Peyer's patch (tissue), 4 donors: Measurements from ENCODE around the gene RFFL. TPM values are rescaled to one million over a fixed set of nuclear protein-coding genes. Genes with fewer than 3 reads are reported as not detected.

ENCODE experiments used
- DNase-seq, 3 donors: peaks; one replicate each; pipeline ENCODE4 v3.0.0-alpha.2; 2017 to 2019
- H3K27ac ChIP-seq, 4 donors: fragments of 200-600 bp; sonication (generic); one replicate each; pipeline ENCODE4 v1.5.1; 2016 to 2019
- H3K27me3 ChIP-seq, 2 donors: fragments of 200-600 bp; sonication (generic); one replicate each; pipeline ENCODE4 v1.5.1; 2019
- H3K36me3 ChIP-seq, 3 donors: fragments of 200-600 bp; sonication (generic); one replicate each; pipeline ENCODE4 v1.5.1; 2016 to 2019
- H3K4me1 ChIP-seq, 4 donors: fragments of 200-600 bp; sonication (generic); one replicate each; pipeline ENCODE4 v1.5.1; 2016 to 2019
- H3K4me3 ChIP-seq, 4 donors: fragments of 200-600 bp; sonication (generic); 1 replicate in 3 of 4; 2 replicates in 1 of 4; pipeline ENCODE4 v1.5.1; 2016 to 2019; ENCODE audit warnings: mild to moderate bottlenecking in 1 of 4
- H3K9me3 ChIP-seq, 4 donors: fragments of 200-600 bp; sonication (generic); one replicate each; pipeline ENCODE4 v1.5.1; 2016 to 2019; ENCODE audit warnings: mild to moderate bottlenecking in 1 of 4
- POLR2A ChIP-seq, 2 donors: fragments of 450-650 bp; IDR thresholded peaks; one replicate each; pipeline ENCODE4 v1.5.1; 2017; ENCODE audit warnings: antibody characterized with exemption in 2 of 2, mild to moderate bottlenecking in 2 of 2, moderate library complexity in 2 of 2
- total RNA-seq, 4 donors: library from RNA; depleted of rRNA; stranded (reverse); fragments of >200 nt; gene quantifications; one replicate each; pipeline ENCODE4 v1.1.0, GENCODE V29; 2016
- TF ChIP-seq, protein P1 (sequence below), 6 experiments: fragments of 450-650 bp in 4 of 6; fragments of 200-600 bp in 2 of 6; sonication (generic) in 1 of 6; IDR thresholded peaks; one replicate each; pipeline ENCODE4 v1.5.1; 2017 to 2019; ENCODE audit warnings: antibody characterized with exemption in 6 of 6, mild to moderate bottlenecking in 3 of 6, moderate library complexity in 1 of 6

The RFFL gene
- total RNA-seq, 4 donors from 2014 or later, result 33.0 to 76.7 (median 43.0) TPM

DNA sequence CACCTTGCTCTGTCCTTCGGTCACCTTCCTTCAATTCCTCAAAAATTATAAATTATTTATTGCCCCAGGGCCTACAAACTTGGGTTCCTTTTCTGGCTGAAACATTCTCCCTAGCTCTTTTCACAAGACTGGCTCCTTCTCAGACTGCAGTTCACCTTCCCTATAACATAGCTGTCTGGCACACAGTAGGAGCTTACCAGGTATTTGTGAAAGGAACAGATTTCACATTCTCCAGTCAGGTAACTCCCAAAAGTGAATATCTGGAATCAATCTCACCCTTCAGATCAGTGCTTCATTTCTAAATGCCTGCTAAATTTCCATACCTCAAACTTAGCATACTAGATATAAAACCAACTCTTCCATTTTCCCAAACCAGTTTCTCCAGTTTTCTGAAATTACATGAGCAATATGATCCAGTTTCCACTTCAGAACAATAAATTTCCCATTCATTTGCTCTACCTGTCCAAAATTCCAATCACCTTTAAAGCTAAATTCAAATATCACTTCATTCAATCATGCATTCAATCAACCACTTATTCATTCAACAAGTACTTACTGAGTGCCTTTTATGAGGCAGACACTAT lies 6.1 kb downstream of the RFFL start:
- Histone ChIP-seq H3K4me1 (peaks cover 0 to 5% (median 1%) of the 10 kb centered on the region in 4 donors), H3K9me3 (no peaks in the 10 kb centered on the region), H3K36me3 (peaks cover 0 to 13% (median 0%) of the 10 kb centered on the region in 3 donors), H3K27ac (no peak overlapping the region), H3K27me3 (no peaks in the 10 kb centered on the region), H3K4me3 (no peak overlapping the region)
- TF ChIP-seq POLR2A (IDR thresholded peaks at IDR 0.05), result no peak
- TF ChIP-seq, protein P1, sequence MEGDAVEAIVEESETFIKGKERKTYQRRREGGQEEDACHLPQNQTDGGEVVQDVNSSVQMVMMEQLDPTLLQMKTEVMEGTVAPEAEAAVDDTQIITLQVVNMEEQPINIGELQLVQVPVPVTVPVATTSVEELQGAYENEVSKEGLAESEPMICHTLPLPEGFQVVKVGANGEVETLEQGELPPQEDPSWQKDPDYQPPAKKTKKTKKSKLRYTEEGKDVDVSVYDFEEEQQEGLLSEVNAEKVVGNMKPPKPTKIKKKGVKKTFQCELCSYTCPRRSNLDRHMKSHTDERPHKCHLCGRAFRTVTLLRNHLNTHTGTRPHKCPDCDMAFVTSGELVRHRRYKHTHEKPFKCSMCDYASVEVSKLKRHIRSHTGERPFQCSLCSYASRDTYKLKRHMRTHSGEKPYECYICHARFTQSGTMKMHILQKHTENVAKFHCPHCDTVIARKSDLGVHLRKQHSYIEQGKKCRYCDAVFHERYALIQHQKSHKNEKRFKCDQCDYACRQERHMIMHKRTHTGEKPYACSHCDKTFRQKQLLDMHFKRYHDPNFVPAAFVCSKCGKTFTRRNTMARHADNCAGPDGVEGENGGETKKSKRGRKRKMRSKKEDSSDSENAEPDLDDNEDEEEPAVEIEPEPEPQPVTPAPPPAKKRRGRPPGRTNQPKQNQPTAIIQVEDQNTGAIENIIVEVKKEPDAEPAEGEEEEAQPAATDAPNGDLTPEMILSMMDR (IDR thresholded peaks at IDR 0.05), result no peak
- DNase-seq, result no peak

DNA sequence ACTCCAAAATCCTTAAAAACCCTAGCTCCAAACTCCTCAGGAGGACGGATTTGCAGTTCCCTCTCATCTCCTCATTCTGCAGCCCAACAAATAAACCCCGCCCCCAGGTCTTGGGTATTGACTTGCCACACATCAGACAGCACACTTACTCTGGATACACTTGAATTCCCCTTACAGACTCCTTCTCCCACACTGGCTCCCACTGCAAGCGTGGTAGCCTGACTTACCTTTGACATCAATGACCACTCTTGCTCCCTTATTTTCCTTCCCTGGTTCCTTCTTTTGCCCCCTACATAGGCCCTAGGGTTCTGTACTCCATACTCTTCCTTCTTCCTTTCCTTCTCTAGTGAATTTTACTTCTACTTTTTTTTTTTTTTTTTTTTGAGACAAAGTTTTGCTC lies 7.5 kb downstream of the RFFL start:
- Histone ChIP-seq H3K9me3 (no peaks in the 10 kb centered on the region), H3K27me3 (no peaks in the 10 kb centered on the region), H3K4me1 (peaks cover 4 to 19% (median 10%) of the 10 kb centered on the region in 4 donors), H3K36me3 (peaks cover 0 to 9% (median 0%) of the 10 kb centered on the region in 3 donors), H3K27ac (no peak overlapping the region), H3K4me3 (no peak overlapping the region)
- no peak for TF ChIP-seq POLR2A (IDR thresholded peaks at IDR 0.05)
- TF ChIP-seq, protein P1 (IDR thresholded peaks at IDR 0.05), result no peak
- no peak for DNase-seq

DNA sequence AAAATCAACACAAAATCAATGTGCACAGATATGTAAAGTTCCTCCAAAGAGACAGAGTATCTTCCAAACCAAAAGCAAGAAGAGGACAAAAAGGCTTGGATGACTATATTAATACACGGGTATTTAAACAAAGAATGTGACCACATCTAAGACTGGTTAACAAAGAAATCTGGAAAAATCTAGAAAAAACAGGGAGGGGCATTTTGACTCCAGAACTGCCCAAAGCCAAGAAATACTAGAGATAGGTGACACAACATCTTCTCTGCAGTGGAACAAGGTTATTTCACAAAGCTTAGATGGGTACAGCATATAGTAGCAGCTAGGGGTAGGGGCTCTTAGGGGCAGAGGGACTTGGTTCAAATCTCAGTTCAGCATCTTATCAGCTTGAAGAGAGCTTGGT lies 10.3 kb downstream of the RFFL start:
- DNase-seq, result no peak
- peaks cover 9 to 30% (median 19%) of the 10 kb centered on the region in 4 donors for H3K4me1 ChIP-seq
- no peak overlapping the region for H3K4me3 ChIP-seq
- peak overlapping the region in 1 of 4 donors; percentile 80 for H3K27ac ChIP-seq
- H3K9me3 ChIP-seq, result no peaks in the 10 kb centered on the region
- TF ChIP-seq, protein P1 (IDR thresholded peaks at IDR 0.05), result no peak
- TF ChIP-seq POLR2A (IDR thresholded peaks at IDR 0.05), result no peak
- no peaks in the 10 kb centered on the region for H3K36me3 ChIP-seq
- no peaks in the 10 kb centered on the region for H3K27me3 ChIP-seq

DNA sequence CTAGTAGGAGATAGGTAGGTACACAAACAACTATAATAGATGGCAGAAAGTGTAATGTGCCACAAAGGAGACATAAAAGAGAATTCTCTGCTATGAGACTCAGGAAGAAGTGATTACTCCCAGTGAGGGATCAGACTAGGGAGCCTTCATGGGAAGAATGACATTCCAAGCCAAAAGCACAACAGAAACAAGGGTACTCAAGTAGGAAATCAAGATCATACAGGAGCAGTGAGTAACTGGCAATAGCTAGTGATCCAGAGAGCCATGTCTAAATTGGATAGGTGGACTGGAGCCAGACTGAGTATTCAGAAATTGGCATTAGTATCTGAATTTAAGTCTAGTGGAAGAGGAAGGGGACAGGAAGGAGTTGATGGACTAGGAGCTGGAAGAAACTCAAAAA lies 10.7 kb downstream of the RFFL start:
- Histone ChIP-seq H3K27me3 (no peaks in the 10 kb centered on the region), H3K36me3 (no peaks in the 10 kb centered on the region), H3K27ac (peak overlapping the region; percentile 6 to 80 (median 64)), H3K9me3 (no peaks in the 10 kb centered on the region), H3K4me3 (no peak overlapping the region), H3K4me1 (peaks cover 9 to 30% (median 19%) of the 10 kb centered on the region in 4 donors)
- DNase-seq, result no peak
- TF ChIP-seq, protein P1 (IDR thresholded peaks at IDR 0.05), result no peak
- no peak for TF ChIP-seq POLR2A (IDR thresholded peaks at IDR 0.05)

DNA sequence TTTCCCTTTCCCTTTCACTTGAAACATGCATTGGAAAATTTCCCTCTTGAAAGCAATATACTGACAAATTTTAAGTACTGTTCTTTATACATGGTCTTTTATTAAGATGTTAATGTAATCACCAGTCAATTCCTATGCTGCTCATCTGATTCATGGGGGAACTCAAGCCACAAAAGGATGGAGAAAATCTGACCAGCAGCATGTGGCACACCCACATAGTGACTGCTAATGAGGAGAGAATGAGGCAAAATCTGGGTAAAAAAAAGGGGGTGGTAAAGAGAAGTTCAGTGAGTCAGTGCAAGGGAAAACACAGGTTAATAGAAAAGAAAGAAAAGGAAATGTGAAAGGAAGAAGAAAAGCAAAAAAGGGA lies 11.3 kb downstream of the RFFL start:
- Histone ChIP-seq H3K36me3 (no peaks in the 10 kb centered on the region), H3K27ac (peak overlapping the region; percentile 55 to 82 (median 76)), H3K4me1 (peaks cover 9 to 32% (median 19%) of the 10 kb centered on the region in 4 donors), H3K4me3 (no peak overlapping the region), H3K27me3 (no peaks in the 10 kb centered on the region), H3K9me3 (no peaks in the 10 kb centered on the region)
- TF ChIP-seq POLR2A (IDR thresholded peaks at IDR 0.05), result no peak
- TF ChIP-seq, protein P1 (IDR thresholded peaks at IDR 0.05), result no peak
- DNase-seq, result no peak
